ENCODE data around the gene ANGPTL4.

ANGPTL4 gene

GRCh38 chr19:8386990-8387389 lies 23.0 kb downstream of the ANGPTL4 start:
- Histone ChIP-seq H3K4me2 (ENCODE audit: low read depth, low read length, poor library complexity, severe bottlenecking) (no peak overlapping the region), H4K20me1 (ENCODE audit: low read depth, low read length) (no peaks in the 10 kb centered on the region), H3K9me2 (replicated peaks; ENCODE audit: insufficient read depth, low read length) (no peaks in the 10 kb centered on the region), H3K36me3 (ENCODE audit: low read length) (no peaks in the 10 kb centered on the region), H3F3A (ENCODE audit: insufficient read depth) (0 out of 2 replicates have a peak, but pooled peaks cover 7% of the 10 kb centered on the region), H3K9me3 (ENCODE audit: insufficient read depth, low read length) (peaks cover 4% of the 10 kb centered on the region; the same call in 1 of the 2 replicates), H2AFZ (ENCODE audit: low read depth, low read length, severe bottlenecking) (no peak overlapping the region), H3K79me2 (ENCODE audit: insufficient read depth, low read length) (peaks cover 12% of the 10 kb centered on the region), H3K27me3 (ENCODE audit: low read length) (no peaks in the 10 kb centered on the region), H3K4me3 (ENCODE audit: insufficient read depth, low read length, poor library complexity, severe bottlenecking) (no peak overlapping the region), H3K27ac (ENCODE audit: low read depth, low read length) (no peak overlapping the region), H3K9ac (ENCODE audit: low read length) (no peak overlapping the region)
- TF ChIP-seq CTCF (IDR thresholded peaks at IDR 0.05; ENCODE audit: insufficient read depth, low read length, poor library complexity, severe bottlenecking): no peak
- no peak for TF ChIP-seq EZH2phosphoT487 (conservative IDR thresholded peaks at IDR 0.05; ENCODE audit: low read length)

GRCh38 chr19:8387688-8388611 lies 24.0 kb downstream of the ANGPTL4 start:
- H3K4me3 ChIP-seq (ENCODE audit: insufficient read depth, low read length, poor library complexity, severe bottlenecking): no peak overlapping the region
- no peak overlapping the region for H2AFZ ChIP-seq (ENCODE audit: low read depth, low read length, severe bottlenecking)
- no peak for TF ChIP-seq EZH2phosphoT487 (conservative IDR thresholded peaks at IDR 0.05; ENCODE audit: low read length)
- TF ChIP-seq CTCF (IDR thresholded peaks at IDR 0.05; ENCODE audit: insufficient read depth, low read length, poor library complexity, severe bottlenecking): no peak
- no peaks in the 10 kb centered on the region for H3K27me3 ChIP-seq (ENCODE audit: low read length)
- no peak overlapping the region for H3K4me2 ChIP-seq (ENCODE audit: low read depth, low read length, poor library complexity, severe bottlenecking)
- H3F3A ChIP-seq (ENCODE audit: insufficient read depth): 0 out of 2 replicates have a peak, but pooled peaks cover 7% of the 10 kb centered on the region
- H3K79me2 ChIP-seq (ENCODE audit: insufficient read depth, low read length): peaks cover 22% of the 10 kb centered on the region
- peaks cover 2% of the 10 kb centered on the region; the same call in 1 of the 2 replicates for H4K20me1 ChIP-seq (ENCODE audit: low read depth, low read length)
- no peaks in the 10 kb centered on the region for H3K9me2 ChIP-seq (replicated peaks; ENCODE audit: insufficient read depth, low read length)
- H3K36me3 ChIP-seq (ENCODE audit: low read length): no peaks in the 10 kb centered on the region
- H3K9ac ChIP-seq (ENCODE audit: low read length): no peak overlapping the region
- H3K9me3 ChIP-seq (ENCODE audit: insufficient read depth, low read length): peaks cover 4% of the 10 kb centered on the region; the same call in 1 of the 2 replicates
- no peak overlapping the region for H3K27ac ChIP-seq (ENCODE audit: low read depth, low read length)

GRCh38 chr19:8388612-8388958 lies 24.6 kb downstream of the ANGPTL4 start:
- Histone ChIP-seq H3K9me3 (ENCODE audit: insufficient read depth, low read length) (peaks cover 4% of the 10 kb centered on the region; the same call in 1 of the 2 replicates), H3K9me2 (replicated peaks; ENCODE audit: insufficient read depth, low read length) (no peaks in the 10 kb centered on the region), H3K27me3 (ENCODE audit: low read length) (no peaks in the 10 kb centered on the region), H3F3A (ENCODE audit: insufficient read depth) (0 out of 2 replicates have a peak, but pooled peaks cover 7% of the 10 kb centered on the region), H3K27ac (ENCODE audit: low read depth, low read length) (no peak overlapping the region), H2AFZ (ENCODE audit: low read depth, low read length, severe bottlenecking) (no peak overlapping the region), H3K4me2 (ENCODE audit: low read depth, low read length, poor library complexity, severe bottlenecking) (no peak overlapping the region), H3K36me3 (ENCODE audit: low read length) (no peaks in the 10 kb centered on the region), H3K4me3 (ENCODE audit: insufficient read depth, low read length, poor library complexity, severe bottlenecking) (no peak overlapping the region), H4K20me1 (ENCODE audit: low read depth, low read length) (peaks cover 2% of the 10 kb centered on the region; the same call in 1 of the 2 replicates), H3K9ac (ENCODE audit: low read length) (no peak overlapping the region), H3K79me2 (ENCODE audit: insufficient read depth, low read length) (peaks cover 28% of the 10 kb centered on the region)
- TF ChIP-seq EZH2phosphoT487 (conservative IDR thresholded peaks at IDR 0.05; ENCODE audit: low read length) (no peak), CTCF (IDR thresholded peaks at IDR 0.05; ENCODE audit: insufficient read depth, low read length, poor library complexity, severe bottlenecking) (no peak)
